ENCODE measurements around the gene LONRF2.

LONRF2 gene

DNA sequence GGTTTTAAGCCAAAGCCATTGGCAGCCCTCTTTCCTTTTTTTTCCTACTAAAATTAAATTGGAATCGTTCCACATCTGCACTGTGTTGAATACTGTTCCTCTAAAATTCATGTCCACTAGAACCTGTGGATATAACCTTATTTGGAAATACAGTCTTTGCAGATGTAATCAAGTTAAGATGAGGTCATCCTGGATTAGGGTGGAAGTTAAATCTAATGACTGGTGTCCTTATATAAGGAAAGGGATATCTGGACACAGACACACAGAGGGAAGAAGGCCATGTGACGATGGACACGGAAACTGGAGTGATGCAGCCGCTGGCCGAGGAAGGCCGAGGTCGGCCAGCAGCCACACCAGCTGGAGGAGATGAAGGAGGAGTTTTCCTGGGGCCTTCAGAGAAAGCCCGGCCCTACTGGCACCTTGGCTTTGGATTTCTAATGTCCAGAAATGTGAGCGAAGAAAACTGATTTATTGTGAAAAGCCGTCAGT lies 49.4 kb downstream of the LONRF2 start:
- DNase-seq: no peak

GRCh38 chr2:100271210-100271609 lies 51.1 kb downstream of the LONRF2 start:
- H3K18ac ChIP-seq (ENCODE audit: low read length): no peak overlapping the region
- no peak overlapping the region for H3K4me2 ChIP-seq (ENCODE audit: low read length)
- no peaks in the 10 kb centered on the region for H3K4me1 ChIP-seq (ENCODE audit: control insufficient read depth, low read depth, low read length)
- no peak overlapping the region for H3K56ac ChIP-seq (ENCODE audit: low read length)
- WGBS (ENCODE audit: extremely low coverage, insufficient coverage, low lambda C conversion rate): no CpG with 5 or more reads among the region's 5 CpGs
- no peak overlapping the region for H4K5ac ChIP-seq (ENCODE audit: low read length)
- no peak overlapping the region for H3K23ac ChIP-seq (ENCODE audit: low read length)
- no peak overlapping the region for H3K27ac ChIP-seq (ENCODE audit: low read depth, low read length)
- H2BK5ac ChIP-seq (ENCODE audit: low read length): no peak overlapping the region
- no peak overlapping the region for H3K4me3 ChIP-seq (ENCODE audit: low read length)
- H3K79me2 ChIP-seq (ENCODE audit: control insufficient read depth, insufficient read depth, low read length): no peaks in the 10 kb centered on the region
- H3K79me1 ChIP-seq (ENCODE audit: low read length): no peaks in the 10 kb centered on the region
- no peak overlapping the region for H2AK5ac ChIP-seq (ENCODE audit: low read length)
- no peak overlapping the region for H2BK120ac ChIP-seq (ENCODE audit: low read depth, low read length)
- H2BK15ac ChIP-seq (replicated peaks; ENCODE audit: low read depth): no peak overlapping the region
- H3K9ac ChIP-seq (ENCODE audit: low read length): no peak overlapping the region
- DNase-seq: no peak
- no peak overlapping the region for H3K4ac ChIP-seq (ENCODE audit: low read depth, low read length)
- no peak overlapping the region for H4K8ac ChIP-seq (ENCODE audit: low read depth, low read length)
- no peaks in the 10 kb centered on the region for H3K27me3 ChIP-seq (ENCODE audit: insufficient read depth, low read length, poor library complexity)
- H3K36me3 ChIP-seq (ENCODE audit: control insufficient read depth, insufficient read depth, low read length): no peaks in the 10 kb centered on the region

More for the DNA sequence above, 49.4 kb downstream of the LONRF2 start:
- no peak overlapping the region for H3K23ac ChIP-seq (ENCODE audit: low read length)
- no peak overlapping the region for H3K56ac ChIP-seq (ENCODE audit: low read length)
- no peak overlapping the region for H2BK15ac ChIP-seq (replicated peaks; ENCODE audit: low read depth)
- H3K27ac ChIP-seq (ENCODE audit: low read depth, low read length): no peak overlapping the region
- no peaks in the 10 kb centered on the region for H3K79me1 ChIP-seq (ENCODE audit: low read length)
- H3K4me1 ChIP-seq (ENCODE audit: control insufficient read depth, low read depth, low read length): no peaks in the 10 kb centered on the region
- no peak overlapping the region for H3K9ac ChIP-seq (ENCODE audit: low read length)
- H2AK5ac ChIP-seq (ENCODE audit: low read length): no peak overlapping the region
- no peak overlapping the region for H3K4ac ChIP-seq (ENCODE audit: low read depth, low read length)
- no peaks in the 10 kb centered on the region for H3K27me3 ChIP-seq (ENCODE audit: insufficient read depth, low read length, poor library complexity)
- no peak overlapping the region for H3K18ac ChIP-seq (ENCODE audit: low read length)
- H4K8ac ChIP-seq (ENCODE audit: low read depth, low read length): no peak overlapping the region
- no peak overlapping the region for H2BK5ac ChIP-seq (ENCODE audit: low read length)
- H3K36me3 ChIP-seq (ENCODE audit: control insufficient read depth, insufficient read depth, low read length): no peaks in the 10 kb centered on the region
- no CpG with 5 or more reads among the region's 10 CpGs for WGBS (ENCODE audit: extremely low coverage, insufficient coverage, low lambda C conversion rate)
- H3K4me2 ChIP-seq (ENCODE audit: low read length): no peak overlapping the region
- no peak overlapping the region for H4K5ac ChIP-seq (ENCODE audit: low read length)
- H3K79me2 ChIP-seq (ENCODE audit: control insufficient read depth, insufficient read depth, low read length): no peaks in the 10 kb centered on the region
- H3K4me3 ChIP-seq (ENCODE audit: low read length): no peak overlapping the region
- H2BK120ac ChIP-seq (ENCODE audit: low read depth, low read length): no peak overlapping the region

- no peaks in the 10 kb centered on the region for H3K4me1 ChIP-seq (ENCODE audit: control insufficient read depth, low read depth, low read length)
- H2BK5ac ChIP-seq (ENCODE audit: low read length): no peak overlapping the region
- no peak overlapping the region for H3K9ac ChIP-seq (ENCODE audit: low read length)
- no peak overlapping the region for H2BK120ac ChIP-seq (ENCODE audit: low read depth, low read length)
- no peaks in the 10 kb centered on the region for H3K79me1 ChIP-seq (ENCODE audit: low read length)
- no peak for DNase-seq
- H3K4me3 ChIP-seq (ENCODE audit: low read length): no peak overlapping the region
- no peak overlapping the region for H3K56ac ChIP-seq (ENCODE audit: low read length)
- no peaks in the 10 kb centered on the region for H3K79me2 ChIP-seq (ENCODE audit: control insufficient read depth, insufficient read depth, low read length)
- no peak overlapping the region for H2AK5ac ChIP-seq (ENCODE audit: low read length)
- no peak overlapping the region for H3K4me2 ChIP-seq (ENCODE audit: low read length)
- H4K5ac ChIP-seq (ENCODE audit: low read length): no peak overlapping the region
- H3K18ac ChIP-seq (ENCODE audit: low read length): no peak overlapping the region
- no peaks in the 10 kb centered on the region for H3K36me3 ChIP-seq (ENCODE audit: control insufficient read depth, insufficient read depth, low read length)
- no peak overlapping the region for H4K8ac ChIP-seq (ENCODE audit: low read depth, low read length)
- no peak overlapping the region for H3K4ac ChIP-seq (ENCODE audit: low read depth, low read length)
- H3K27me3 ChIP-seq (ENCODE audit: insufficient read depth, low read length, poor library complexity): no peaks in the 10 kb centered on the region
- H3K23ac ChIP-seq (ENCODE audit: low read length): no peak overlapping the region
- no peak overlapping the region for H2BK15ac ChIP-seq (replicated peaks; ENCODE audit: low read depth)
- H3K27ac ChIP-seq (ENCODE audit: low read depth, low read length): no peak overlapping the region
- WGBS (ENCODE audit: extremely low coverage, insufficient coverage, low lambda C conversion rate): no CpG with 5 or more reads among the region's 9 CpGs
Observed at GRCh38 chr2:100270381-100271146, 51.7 kb downstream of the LONRF2 start.

GRCh38 chr2:100269889-100270288 lies 52.4 kb downstream of the LONRF2 start:
- Histone ChIP-seq H2BK120ac (ENCODE audit: low read depth, low read length) (no peak overlapping the region), H3K4me3 (ENCODE audit: low read length) (no peak overlapping the region)
- no CpG with 5 or more reads among the region's 5 CpGs for WGBS (ENCODE audit: extremely low coverage, insufficient coverage, low lambda C conversion rate)

GRCh38 chr2:100268986-100269385 lies 53.3 kb downstream of the LONRF2 start:
- no peak overlapping the region for H3K18ac ChIP-seq (ENCODE audit: low read length)
- no peak overlapping the region for H2BK15ac ChIP-seq (replicated peaks; ENCODE audit: low read depth)
- no peak overlapping the region for H3K4ac ChIP-seq (ENCODE audit: low read depth, low read length)
- H3K27ac ChIP-seq (ENCODE audit: low read depth, low read length): no peak overlapping the region
- H2BK120ac ChIP-seq (ENCODE audit: low read depth, low read length): no peak overlapping the region
- DNase-seq: no peak
- no peak overlapping the region for H2AK5ac ChIP-seq (ENCODE audit: low read length)
- H4K8ac ChIP-seq (ENCODE audit: low read depth, low read length): no peak overlapping the region
- H3K9ac ChIP-seq (ENCODE audit: low read length): no peak overlapping the region
- no peaks in the 10 kb centered on the region for H3K4me1 ChIP-seq (ENCODE audit: control insufficient read depth, low read depth, low read length)
- no peaks in the 10 kb centered on the region for H3K79me1 ChIP-seq (ENCODE audit: low read length)
- H3K4me3 ChIP-seq (ENCODE audit: low read length): no peak overlapping the region
- no peaks in the 10 kb centered on the region for H3K79me2 ChIP-seq (ENCODE audit: control insufficient read depth, insufficient read depth, low read length)
- no peak overlapping the region for H3K4me2 ChIP-seq (ENCODE audit: low read length)
- no peaks in the 10 kb centered on the region for H3K27me3 ChIP-seq (ENCODE audit: insufficient read depth, low read length, poor library complexity)
- H3K56ac ChIP-seq (ENCODE audit: low read length): no peak overlapping the region
- H3K36me3 ChIP-seq (ENCODE audit: control insufficient read depth, insufficient read depth, low read length): no peaks in the 10 kb centered on the region
- no peak overlapping the region for H2BK5ac ChIP-seq (ENCODE audit: low read length)
- H3K23ac ChIP-seq (ENCODE audit: low read length): no peak overlapping the region
- no peak overlapping the region for H4K5ac ChIP-seq (ENCODE audit: low read length)
- no CpG with 5 or more reads among the region's 4 CpGs for WGBS (ENCODE audit: extremely low coverage, insufficient coverage, low lambda C conversion rate)

More at GRCh38 chr2:100269889-100270288, 52.4 kb downstream of the LONRF2 start:
- H3K56ac ChIP-seq (ENCODE audit: low read length): no peak overlapping the region
- no peak overlapping the region for H3K18ac ChIP-seq (ENCODE audit: low read length)
- no peaks in the 10 kb centered on the region for H3K27me3 ChIP-seq (ENCODE audit: insufficient read depth, low read length, poor library complexity)
- H3K79me2 ChIP-seq (ENCODE audit: control insufficient read depth, insufficient read depth, low read length): no peaks in the 10 kb centered on the region
- H3K23ac ChIP-seq (ENCODE audit: low read length): no peak overlapping the region
- H2BK15ac ChIP-seq (replicated peaks; ENCODE audit: low read depth): no peak overlapping the region
- no peak for DNase-seq
- H3K79me1 ChIP-seq (ENCODE audit: low read length): no peaks in the 10 kb centered on the region
- no peaks in the 10 kb centered on the region for H3K4me1 ChIP-seq (ENCODE audit: control insufficient read depth, low read depth, low read length)
- H3K4me2 ChIP-seq (ENCODE audit: low read length): no peak overlapping the region
- no peaks in the 10 kb centered on the region for H3K36me3 ChIP-seq (ENCODE audit: control insufficient read depth, insufficient read depth, low read length)
- H3K27ac ChIP-seq (ENCODE audit: low read depth, low read length): no peak overlapping the region
- no peak overlapping the region for H4K5ac ChIP-seq (ENCODE audit: low read length)
- H4K8ac ChIP-seq (ENCODE audit: low read depth, low read length): no peak overlapping the region
- H3K4ac ChIP-seq (ENCODE audit: low read depth, low read length): no peak overlapping the region
- H2BK5ac ChIP-seq (ENCODE audit: low read length): no peak overlapping the region
- H2AK5ac ChIP-seq (ENCODE audit: low read length): no peak overlapping the region
- H3K9ac ChIP-seq (ENCODE audit: low read length): no peak overlapping the region

DNA sequence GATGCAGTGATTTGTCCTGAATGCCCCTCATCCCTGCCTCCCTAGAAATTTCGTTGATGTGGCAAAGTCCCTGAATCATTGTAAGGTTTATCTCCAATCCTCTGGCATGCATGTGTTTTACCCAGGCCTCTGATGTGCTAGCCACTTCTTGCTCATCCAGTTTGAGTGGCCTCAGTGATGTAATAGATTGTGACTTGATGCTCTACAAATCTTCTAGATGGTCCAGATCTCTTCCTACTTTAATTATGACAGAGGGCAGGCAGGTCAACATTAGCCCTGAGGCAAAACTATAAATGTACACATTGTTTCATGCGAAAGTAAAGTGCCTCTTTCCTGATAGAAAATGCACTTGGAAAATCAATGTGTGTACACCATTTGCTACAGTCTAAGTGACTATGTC lies 54.5 kb downstream of the LONRF2 start:
- no peak overlapping the region for H2BK15ac ChIP-seq (replicated peaks; ENCODE audit: low read depth)
- no peak overlapping the region for H2BK5ac ChIP-seq (ENCODE audit: low read length)
- no peaks in the 10 kb centered on the region for H3K27me3 ChIP-seq (ENCODE audit: insufficient read depth, low read length, poor library complexity)
- H3K4ac ChIP-seq (ENCODE audit: low read depth, low read length): no peak overlapping the region
- H2AK5ac ChIP-seq (ENCODE audit: low read length): no peak overlapping the region
- H3K18ac ChIP-seq (ENCODE audit: low read length): no peak overlapping the region
- H3K36me3 ChIP-seq (ENCODE audit: control insufficient read depth, insufficient read depth, low read length): no peaks in the 10 kb centered on the region
- no peak overlapping the region for H3K9ac ChIP-seq (ENCODE audit: low read length)
- H3K4me2 ChIP-seq (ENCODE audit: low read length): no peak overlapping the region
- no CpG with 5 or more reads among the region's 2 CpGs for WGBS (ENCODE audit: extremely low coverage, insufficient coverage, low lambda C conversion rate)
- H4K8ac ChIP-seq (ENCODE audit: low read depth, low read length): no peak overlapping the region
- no peak for DNase-seq
- no peak overlapping the region for H3K4me3 ChIP-seq (ENCODE audit: low read length)
- no peak overlapping the region for H4K5ac ChIP-seq (ENCODE audit: low read length)
- no peaks in the 10 kb centered on the region for H3K79me2 ChIP-seq (ENCODE audit: control insufficient read depth, insufficient read depth, low read length)
- no peak overlapping the region for H2BK120ac ChIP-seq (ENCODE audit: low read depth, low read length)
- H3K56ac ChIP-seq (ENCODE audit: low read length): no peak overlapping the region
- no peak overlapping the region for H3K27ac ChIP-seq (ENCODE audit: low read depth, low read length)
- no peaks in the 10 kb centered on the region for H3K4me1 ChIP-seq (ENCODE audit: control insufficient read depth, low read depth, low read length)
- H3K79me1 ChIP-seq (ENCODE audit: low read length): no peaks in the 10 kb centered on the region
- H3K23ac ChIP-seq (ENCODE audit: low read length): no peak overlapping the region
